ENCODE data around the gene HPD.

Gene HPD

GRCh38 chr12:121802843-121803698 is 55.6 kb downstream of the HPD start:
- Histone ChIP-seq H3K9me3 (ENCODE audit: control insufficient read depth, low read length) (no peaks in the 10 kb centered on the region), H3K36me3 (ENCODE audit: control insufficient read depth, insufficient read depth, low read length) (peaks cover 27% of the 10 kb centered on the region), H3K27ac (ENCODE audit: low read depth, low read length, severe bottlenecking) (peak overlapping the region; percentile 99), H3K4me3 (ENCODE audit: extremely low read depth, insufficient read depth, low read length, poor library complexity, severe bottlenecking) (peak overlapping the region; percentile 51), H3K4me1 (ENCODE audit: control insufficient read depth, insufficient read depth, low read length, poor library complexity, severe bottlenecking) (peaks cover 24% of the 10 kb centered on the region)
- 0 to 1% methylated on average over 22 to 40 of the region's 65 CpGs for WGBS, 2 experiments (ENCODE audit: insufficient coverage in 2 of 2)

GRCh38 chr12:121802485-121802842 is 56.2 kb downstream of the HPD start:
- H3K27ac ChIP-seq (ENCODE audit: low read depth, low read length, severe bottlenecking): peak overlapping the region; percentile 99
- 0% methylated on average over 1 of the region's 1 CpG for WGBS, 2 experiments (ENCODE audit: insufficient coverage in 2 of 2)
- H3K4me1 ChIP-seq (ENCODE audit: control insufficient read depth, insufficient read depth, low read length, poor library complexity, severe bottlenecking): peaks cover 30% of the 10 kb centered on the region

GRCh38 chr12:121801595-121802484 is 56.8 kb downstream of the HPD start:
- H3K27ac ChIP-seq (ENCODE audit: low read depth, low read length, severe bottlenecking): peak overlapping the region; percentile 99
- WGBS, 2 experiments (ENCODE audit: insufficient coverage in 2 of 2): 0% methylated on average over 2 to 6 of the region's 18 CpGs
- H3K4me1 ChIP-seq (ENCODE audit: control insufficient read depth, insufficient read depth, low read length, poor library complexity, severe bottlenecking): peaks cover 32% of the 10 kb centered on the region
- H3K9me3 ChIP-seq (ENCODE audit: control insufficient read depth, low read length): no peaks in the 10 kb centered on the region
- H3K4me3 ChIP-seq (ENCODE audit: extremely low read depth, insufficient read depth, low read length, poor library complexity, severe bottlenecking): peak overlapping the region; percentile 51
- peaks cover 21% of the 10 kb centered on the region for H3K36me3 ChIP-seq (ENCODE audit: control insufficient read depth, insufficient read depth, low read length)

More at GRCh38 chr12:121802485-121802842, 56.2 kb downstream of the HPD start:
- Histone ChIP-seq H3K9me3 (ENCODE audit: control insufficient read depth, low read length) (no peaks in the 10 kb centered on the region), H3K4me3 (ENCODE audit: extremely low read depth, insufficient read depth, low read length, poor library complexity, severe bottlenecking) (peak overlapping the region; percentile 51), H3K36me3 (ENCODE audit: control insufficient read depth, insufficient read depth, low read length) (peaks cover 26% of the 10 kb centered on the region)

- Histone ChIP-seq H3K9me3 (ENCODE audit: control insufficient read depth, low read length) (no peaks in the 10 kb centered on the region), H3K4me1 (ENCODE audit: control insufficient read depth, insufficient read depth, low read length, poor library complexity, severe bottlenecking) (peaks cover 36% of the 10 kb centered on the region), H3K36me3 (ENCODE audit: control insufficient read depth, insufficient read depth, low read length) (peaks cover 20% of the 10 kb centered on the region), H3K27ac (ENCODE audit: low read depth, low read length, severe bottlenecking) (peak overlapping the region; percentile 99), H3K4me3 (ENCODE audit: extremely low read depth, insufficient read depth, low read length, poor library complexity, severe bottlenecking) (peak overlapping the region; percentile 51)
- WGBS, 2 experiments (ENCODE audit: insufficient coverage in 2 of 2): 0 to 1% methylated on average over 77 to 78 of the region's 86 CpGs
These were observed 57.7 kb downstream of the HPD start for GRCh38 chr12:121800694-121801594.

GRCh38 chr12:121799842-121800693 is 58.6 kb downstream of the HPD start:
- 0 to 1% methylated on average over 64 to 76 of the region's 84 CpGs for WGBS, 2 experiments (ENCODE audit: insufficient coverage in 2 of 2)
- peak overlapping the region; percentile 51 for H3K4me3 ChIP-seq (ENCODE audit: extremely low read depth, insufficient read depth, low read length, poor library complexity, severe bottlenecking)
- peaks cover 19% of the 10 kb centered on the region for H3K36me3 ChIP-seq (ENCODE audit: control insufficient read depth, insufficient read depth, low read length)
- peak overlapping the region; percentile 99 for H3K27ac ChIP-seq (ENCODE audit: low read depth, low read length, severe bottlenecking)
- H3K4me1 ChIP-seq (ENCODE audit: control insufficient read depth, insufficient read depth, low read length, poor library complexity, severe bottlenecking): peaks cover 35% of the 10 kb centered on the region
- no peaks in the 10 kb centered on the region for H3K9me3 ChIP-seq (ENCODE audit: control insufficient read depth, low read length)

GRCh38 chr12:121799156-121799841 is 59.4 kb downstream of the HPD start:
- H3K4me1 ChIP-seq (ENCODE audit: control insufficient read depth, insufficient read depth, low read length, poor library complexity, severe bottlenecking): peaks cover 43% of the 10 kb centered on the region
- WGBS, 2 experiments (ENCODE audit: insufficient coverage in 2 of 2): 24 to 31% methylated on average over 11 to 12 of the region's 30 CpGs
- H3K36me3 ChIP-seq (ENCODE audit: control insufficient read depth, insufficient read depth, low read length): peaks cover 19% of the 10 kb centered on the region

GRCh38 chr12:121798787-121799155 is 59.9 kb downstream of the HPD start:
- Histone ChIP-seq H3K4me3 (ENCODE audit: extremely low read depth, insufficient read depth, low read length, poor library complexity, severe bottlenecking) (peak overlapping the region; percentile 51), H3K27ac (ENCODE audit: low read depth, low read length, severe bottlenecking) (peak overlapping the region; percentile 67), H3K4me1 (ENCODE audit: control insufficient read depth, insufficient read depth, low read length, poor library complexity, severe bottlenecking) (peaks cover 43% of the 10 kb centered on the region), H3K9me3 (ENCODE audit: control insufficient read depth, low read length) (no peaks in the 10 kb centered on the region), H3K36me3 (ENCODE audit: control insufficient read depth, insufficient read depth, low read length) (peaks cover 19% of the 10 kb centered on the region)
- 42 to 49% methylated on average over 10 of the region's 10 CpGs for WGBS, 2 experiments (ENCODE audit: insufficient coverage in 2 of 2)

More at GRCh38 chr12:121799156-121799841, 59.4 kb downstream of the HPD start:
- Histone ChIP-seq H3K27ac (ENCODE audit: low read depth, low read length, severe bottlenecking) (peak overlapping the region; percentile 99), H3K4me3 (ENCODE audit: extremely low read depth, insufficient read depth, low read length, poor library complexity, severe bottlenecking) (peak overlapping the region; percentile 51), H3K9me3 (ENCODE audit: control insufficient read depth, low read length) (no peaks in the 10 kb centered on the region)

- Histone ChIP-seq H3K4me1 (ENCODE audit: control insufficient read depth, insufficient read depth, low read length, poor library complexity, severe bottlenecking) (peaks cover 43% of the 10 kb centered on the region), H3K36me3 (ENCODE audit: control insufficient read depth, insufficient read depth, low read length) (peaks cover 19% of the 10 kb centered on the region), H3K27ac (ENCODE audit: low read depth, low read length, severe bottlenecking) (peak overlapping the region; percentile 67), H3K9me3 (ENCODE audit: control insufficient read depth, low read length) (no peaks in the 10 kb centered on the region), H3K4me3 (ENCODE audit: extremely low read depth, insufficient read depth, low read length, poor library complexity, severe bottlenecking) (peak overlapping the region; percentile 51)
- 25 to 39% methylated on average over 11 to 13 of the region's 19 CpGs for WGBS, 2 experiments (ENCODE audit: insufficient coverage in 2 of 2)
These were observed 60.5 kb downstream of the HPD start for GRCh38 chr12:121797937-121798786.
